Karpas-422 (cell line): Measurements from ENCODE around the gene WDR17. TPM values are rescaled to one million over a fixed set of nuclear protein-coding genes. Genes with fewer than 3 reads are reported as not detected.

Experiments
- DNase-seq: peaks from one replicate; pipeline ENCODE4 v3.0.0-alpha.2; 2015
- H2AFZ ChIP-seq: fragments of 200-600 bp; sonication (generic); 2 replicates; pipeline ENCODE4 v1.6.1; 2014; ENCODE audit warnings: antibody characterized with exemption, low read length, mixed read lengths
- H3K27ac ChIP-seq: fragments of 200-600 bp; sonication (generic); 2 replicates; pipeline ENCODE4 v1.5.1; 2014; ENCODE audit warnings: mild to moderate bottlenecking, low read length, moderate library complexity
- H3K27me3 ChIP-seq: fragments of 200-600 bp; sonication (generic); 2 replicates; pipeline ENCODE4 v1.6.1; 2014; ENCODE audit warnings: low read length, mixed read lengths
- H3K36me3 ChIP-seq: fragments of 200-600 bp; sonication (generic); 2 replicates; pipeline ENCODE4 v1.6.1; 2014; ENCODE audit warnings: low read length, mixed read lengths; ENCODE audit not compliant: insufficient read depth
- H3K4me1 ChIP-seq: fragments of 200-600 bp; sonication (generic); 2 replicates; pipeline ENCODE4 v1.6.1; 2014; ENCODE audit warnings: mild to moderate bottlenecking, low read length, mixed read lengths
- H3K4me2 ChIP-seq: fragments of 200-600 bp; sonication (generic); 2 replicates; pipeline ENCODE4 v1.6.1; 2014; ENCODE audit warnings: low read length, low read depth, mild to moderate bottlenecking; ENCODE audit not compliant: poor library complexity, severe bottlenecking
- H3K4me3 ChIP-seq: fragments of 200-600 bp; sonication (generic); 2 replicates; pipeline ENCODE4 v1.5.1; 2014; ENCODE audit warnings: mild to moderate bottlenecking, antibody characterized with exemption, low read length, mixed read lengths
- H3K79me2 ChIP-seq: fragments of 200-600 bp; sonication (generic); 2 replicates; pipeline ENCODE4 v1.6.1; 2014; ENCODE audit warnings: mild to moderate bottlenecking, low read length, mixed read lengths
- H3K9ac ChIP-seq: fragments of 200-600 bp; sonication (generic); 2 replicates; pipeline ENCODE4 v1.6.0; 2014; ENCODE audit warnings: low read length
- H3K9me2 ChIP-seq: fragments of 200-600 bp; sonication (generic), shearing (Covaris generic); replicated peaks from 2 replicates; pipeline ENCODE4 v1.6.0; 2014; ENCODE audit warnings: mild to moderate bottlenecking, low read length, moderate library complexity; ENCODE audit not compliant: insufficient read depth
- H3K9me3 ChIP-seq: fragments of 300-700, 200-600 bp; sonication (generic); 2 replicates; pipeline ENCODE4 v1.6.1; 2014; ENCODE audit warnings: low read length, mixed read lengths
- H4K20me1 ChIP-seq: fragments of 200-600 bp; sonication (generic); 2 replicates; pipeline ENCODE4 v1.6.1; 2014; ENCODE audit warnings: mild to moderate bottlenecking, antibody characterized with exemption, low read length, low read depth; ENCODE audit not compliant: insufficient read depth
- total RNA-seq: library from RNA; depleted of rRNA; stranded (reverse); fragments of >200 nt; shearing (Covaris generic); gene quantifications from 2 replicates; pipeline ENCODE4 v1.2.3, GENCODE V29; 2014; ENCODE audit warnings: low replicate concordance

WDR17 gene
- total RNA-seq, 1 experiment from 2014 or later: 3.8 TPM

DNA sequence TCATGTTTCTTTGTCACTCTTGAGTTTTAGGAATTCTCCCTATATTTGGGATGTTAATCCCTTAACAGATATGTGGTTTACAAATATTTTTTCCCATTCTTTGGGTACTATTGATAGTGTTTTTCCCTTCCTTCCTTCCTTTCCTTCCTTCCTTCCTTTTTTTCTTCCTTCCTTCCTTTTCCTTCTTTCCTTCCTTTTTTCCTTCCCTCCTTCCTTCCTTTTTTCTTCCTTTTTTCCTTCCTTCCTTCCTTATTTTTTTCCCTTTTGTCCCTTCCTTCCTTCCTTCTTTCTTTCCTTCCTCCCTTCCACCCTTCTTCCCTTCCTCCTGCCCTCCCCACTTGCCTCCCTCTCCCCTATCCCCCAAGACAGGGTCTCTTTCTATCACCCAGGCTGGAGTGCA, 42.1 kb downstream of the WDR17 start:
- DNase-seq: no peak
- Histone ChIP-seq H3K27me3 (no peaks in the 10 kb centered on the region), H3K9me2 (no peaks in the 10 kb centered on the region), H3K79me2 (no peaks in the 10 kb centered on the region), H3K9ac (no peak overlapping the region), H2AFZ (no peak overlapping the region), H3K36me3 (no peaks in the 10 kb centered on the region), H3K4me2 (no peak overlapping the region), H4K20me1 (no peaks in the 10 kb centered on the region), H3K4me1 (no peaks in the 10 kb centered on the region), H3K27ac (no peak overlapping the region), H3K9me3 (no peaks in the 10 kb centered on the region), H3K4me3 (no peak overlapping the region)

DNA sequence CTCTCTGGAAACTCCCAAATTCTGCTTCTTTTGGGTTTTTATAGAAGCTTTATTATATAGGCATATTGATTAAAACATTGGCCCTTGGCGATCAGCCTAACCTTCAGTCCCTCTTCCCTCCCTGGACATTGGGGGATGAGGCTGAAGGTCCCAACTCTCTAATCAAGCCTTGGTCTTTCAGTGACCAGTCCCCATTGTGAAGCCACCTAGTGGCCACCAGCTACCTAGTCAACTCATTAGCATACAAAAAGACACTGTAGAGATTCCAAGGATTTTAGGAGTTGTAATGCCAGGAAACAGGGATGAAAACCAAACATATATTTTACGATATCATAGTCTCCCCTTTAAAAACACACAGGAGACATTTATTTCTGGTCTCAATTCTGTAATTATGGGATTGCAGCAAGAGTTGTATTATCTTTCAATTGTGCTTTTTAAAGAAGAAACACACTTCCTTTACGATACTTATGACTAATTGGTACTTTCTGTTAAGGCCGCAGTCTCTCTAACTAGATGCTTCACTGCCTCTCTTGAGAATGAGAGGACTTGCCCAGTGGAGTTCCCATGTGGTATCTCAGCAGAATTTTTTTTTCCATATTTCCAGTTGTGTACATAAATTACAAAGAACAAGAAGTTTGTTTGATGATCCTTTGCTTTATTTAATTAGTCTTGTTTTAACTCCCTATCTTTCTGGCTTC, 58.2 kb downstream of the WDR17 start:
- no peaks in the 10 kb centered on the region for H3K9me3 ChIP-seq
- H4K20me1 ChIP-seq: no peaks in the 10 kb centered on the region
- H3K4me2 ChIP-seq: no peak overlapping the region
- no peaks in the 10 kb centered on the region for H3K79me2 ChIP-seq
- no peak for DNase-seq
- no peak overlapping the region for H3K9ac ChIP-seq
- no peaks in the 10 kb centered on the region for H3K36me3 ChIP-seq
- no peaks in the 10 kb centered on the region for H3K27me3 ChIP-seq
- no peak overlapping the region for H2AFZ ChIP-seq
- no peak overlapping the region for H3K4me3 ChIP-seq
- H3K9me2 ChIP-seq: no peaks in the 10 kb centered on the region
- no peaks in the 10 kb centered on the region for H3K4me1 ChIP-seq
- H3K27ac ChIP-seq: no peak overlapping the region

DNA sequence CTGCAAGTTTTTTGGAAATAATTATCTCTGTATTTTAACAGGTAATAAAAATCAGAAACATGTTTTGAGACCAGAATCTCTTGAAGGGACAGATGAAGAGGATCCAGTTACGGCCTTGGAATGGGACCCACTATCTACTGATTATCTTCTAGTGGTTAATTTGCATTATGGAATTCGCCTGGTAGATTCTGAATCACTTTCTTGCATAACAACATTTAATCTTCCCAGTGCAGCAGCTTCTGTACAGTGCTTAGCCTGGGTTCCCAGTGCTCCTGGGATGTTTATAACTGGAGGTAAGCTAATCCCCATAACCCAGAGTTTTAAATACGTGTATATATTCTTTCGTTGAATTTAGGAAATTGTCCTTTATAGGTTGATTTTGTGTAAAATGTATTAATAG, 59.4 kb downstream of the WDR17 start:
- Histone ChIP-seq H3K27me3 (no peaks in the 10 kb centered on the region), H2AFZ (no peak overlapping the region), H3K4me2 (no peak overlapping the region), H3K4me3 (no peak overlapping the region), H3K9me3 (no peaks in the 10 kb centered on the region), H3K27ac (no peak overlapping the region), H3K36me3 (no peaks in the 10 kb centered on the region), H3K4me1 (no peaks in the 10 kb centered on the region), H3K9me2 (no peaks in the 10 kb centered on the region), H4K20me1 (no peaks in the 10 kb centered on the region), H3K9ac (no peak overlapping the region), H3K79me2 (no peaks in the 10 kb centered on the region)
- no peak for DNase-seq

DNA sequence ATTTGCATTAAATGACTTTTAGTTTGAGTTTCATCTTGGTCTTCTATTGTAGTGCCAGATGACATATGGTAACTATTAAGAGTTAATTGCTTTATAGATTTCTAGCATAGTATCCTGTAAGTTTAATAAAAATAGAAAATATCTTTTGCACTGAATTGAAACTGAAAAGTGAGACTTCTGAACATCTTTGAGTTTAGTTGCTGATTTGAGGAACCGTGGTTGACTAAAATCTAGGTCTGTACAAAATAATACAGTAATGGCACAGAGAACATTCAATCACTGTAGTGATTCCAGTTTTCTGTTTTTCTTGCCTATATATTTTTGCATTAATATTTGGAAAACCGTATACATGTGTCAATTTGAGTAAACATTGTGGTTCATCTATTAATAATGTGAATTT, 69.0 kb downstream of the WDR17 start:
- no peaks in the 10 kb centered on the region for H3K27me3 ChIP-seq
- DNase-seq: no peak
- no peak overlapping the region for H2AFZ ChIP-seq
- H3K36me3 ChIP-seq: no peaks in the 10 kb centered on the region
- no peaks in the 10 kb centered on the region for H3K79me2 ChIP-seq
- H3K9me3 ChIP-seq: no peaks in the 10 kb centered on the region
- no peak overlapping the region for H3K4me2 ChIP-seq
- no peak overlapping the region for H3K9ac ChIP-seq
- no peaks in the 10 kb centered on the region for H3K4me1 ChIP-seq
- no peak overlapping the region for H3K4me3 ChIP-seq
- H3K9me2 ChIP-seq: no peaks in the 10 kb centered on the region
- no peaks in the 10 kb centered on the region for H4K20me1 ChIP-seq
- H3K27ac ChIP-seq: no peak overlapping the region

DNA sequence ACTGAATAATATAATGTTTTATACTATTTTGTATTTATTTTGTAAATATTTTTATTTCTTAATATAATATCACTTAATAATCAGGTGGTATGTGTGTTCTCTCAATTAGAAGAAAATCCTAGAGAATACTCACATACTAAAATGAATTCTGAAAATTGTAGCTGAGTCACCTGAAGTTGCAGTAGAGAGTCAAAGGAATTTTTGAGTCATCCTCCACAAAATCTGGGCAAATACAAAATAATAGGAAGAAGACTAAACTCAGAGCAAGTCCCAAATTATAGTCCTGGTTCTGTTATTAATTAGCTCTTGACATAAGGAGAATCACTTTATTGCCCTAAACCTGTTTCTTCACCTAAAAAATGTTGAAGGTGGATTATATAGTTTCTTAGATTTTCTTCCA, 72.0 kb downstream of the WDR17 start:
- Histone ChIP-seq H3K27ac (no peak overlapping the region), H3K9me3 (no peaks in the 10 kb centered on the region), H3K9ac (no peak overlapping the region), H3K9me2 (no peaks in the 10 kb centered on the region), H3K4me1 (no peaks in the 10 kb centered on the region), H3K27me3 (no peaks in the 10 kb centered on the region), H3K4me2 (no peak overlapping the region), H3K4me3 (no peak overlapping the region), H3K36me3 (no peaks in the 10 kb centered on the region), H4K20me1 (no peaks in the 10 kb centered on the region), H2AFZ (no peak overlapping the region), H3K79me2 (no peaks in the 10 kb centered on the region)
- no peak for DNase-seq

DNA sequence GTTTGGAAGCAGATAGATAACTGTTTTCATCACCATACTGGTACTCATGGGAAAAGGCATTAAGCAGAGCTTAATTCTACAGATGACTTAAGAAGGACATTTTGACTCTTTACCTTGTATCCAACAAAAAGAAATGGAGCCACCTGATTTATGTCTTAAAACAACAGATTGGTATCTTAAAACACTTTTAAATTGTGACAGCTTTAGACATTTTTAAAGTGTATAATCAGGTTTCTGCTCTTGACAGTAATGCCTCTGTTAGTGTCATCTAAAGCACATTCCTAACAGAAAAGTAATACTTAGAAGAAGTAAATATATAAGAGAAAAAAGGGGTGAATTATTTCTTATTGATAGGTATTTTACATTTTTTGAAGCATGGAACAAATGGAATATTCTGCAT, 73.9 kb downstream of the WDR17 start:
- no peak overlapping the region for H3K4me2 ChIP-seq
- no peaks in the 10 kb centered on the region for H3K36me3 ChIP-seq
- H2AFZ ChIP-seq: no peak overlapping the region
- no peak overlapping the region for H3K9ac ChIP-seq
- no peaks in the 10 kb centered on the region for H4K20me1 ChIP-seq
- no peaks in the 10 kb centered on the region for H3K27me3 ChIP-seq
- no peak for DNase-seq
- no peaks in the 10 kb centered on the region for H3K9me2 ChIP-seq
- no peak overlapping the region for H3K4me3 ChIP-seq
- no peaks in the 10 kb centered on the region for H3K9me3 ChIP-seq
- H3K27ac ChIP-seq: no peak overlapping the region
- H3K4me1 ChIP-seq: no peaks in the 10 kb centered on the region
- H3K79me2 ChIP-seq: no peaks in the 10 kb centered on the region

DNA sequence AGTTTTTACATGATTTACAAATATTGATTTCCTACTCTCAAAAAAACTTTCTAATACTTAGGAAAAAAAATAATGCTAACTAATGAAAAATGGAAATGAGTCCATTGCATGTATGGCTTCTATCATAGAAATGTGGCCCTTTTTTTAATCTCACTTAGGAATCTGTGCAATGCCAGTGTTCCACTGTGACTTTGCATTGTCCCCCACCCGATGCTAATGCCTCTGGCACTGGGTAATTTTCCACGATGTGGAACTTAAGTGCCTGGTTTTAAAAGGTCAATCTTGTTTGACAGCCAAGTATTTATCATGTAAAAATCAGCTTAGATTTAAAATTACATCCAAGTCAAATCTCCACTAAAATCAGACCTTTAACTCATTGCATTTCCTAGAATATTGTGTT, 76.6 kb downstream of the WDR17 start:
- Histone ChIP-seq H3K36me3 (no peaks in the 10 kb centered on the region), H3K9ac (no peak overlapping the region), H3K4me2 (no peak overlapping the region), H2AFZ (no peak overlapping the region), H3K4me1 (no peaks in the 10 kb centered on the region), H3K27ac (no peak overlapping the region), H3K27me3 (no peaks in the 10 kb centered on the region), H3K79me2 (no peaks in the 10 kb centered on the region), H4K20me1 (no peaks in the 10 kb centered on the region), H3K4me3 (no peak overlapping the region), H3K9me3 (no peaks in the 10 kb centered on the region), H3K9me2 (no peaks in the 10 kb centered on the region)
- no peak for DNase-seq

DNA sequence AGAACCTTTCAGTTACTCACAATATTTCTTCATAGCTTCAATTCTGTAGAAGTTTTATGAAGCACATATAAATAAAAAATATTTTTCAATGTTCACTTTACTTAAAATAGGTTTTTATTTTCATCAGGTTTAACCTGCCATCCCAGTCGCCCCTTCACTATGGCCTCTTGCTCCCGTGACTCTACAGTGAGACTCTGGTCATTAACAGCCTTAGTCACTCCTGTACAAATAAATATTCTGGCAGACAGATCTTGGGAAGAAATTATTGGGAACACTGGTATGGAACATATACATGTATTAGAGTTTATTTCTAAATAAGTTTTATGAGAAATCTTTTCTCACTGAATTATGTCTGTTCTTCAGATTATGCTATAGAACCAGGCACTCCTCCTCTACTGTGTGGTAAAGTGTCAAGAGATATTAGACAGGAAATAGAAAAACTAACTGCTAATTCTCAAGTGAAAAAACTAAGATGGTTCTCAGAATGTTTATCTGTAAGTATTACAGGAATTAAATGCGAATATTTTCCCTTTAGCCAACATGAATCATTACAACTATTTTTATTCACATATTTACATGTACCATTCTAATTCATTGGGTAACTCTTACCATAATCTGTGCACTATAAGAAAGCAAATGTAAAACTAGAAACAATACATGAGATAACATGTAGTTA, 84.2 kb downstream of the WDR17 start:
- no peak overlapping the region for H3K9ac ChIP-seq
- H3K27me3 ChIP-seq: no peaks in the 10 kb centered on the region
- no peaks in the 10 kb centered on the region for H3K9me2 ChIP-seq
- DNase-seq: no peak
- H3K36me3 ChIP-seq: no peaks in the 10 kb centered on the region
- H3K9me3 ChIP-seq: no peaks in the 10 kb centered on the region
- peak overlapping the region; percentile 19 for H3K4me2 ChIP-seq
- no peak overlapping the region for H3K27ac ChIP-seq
- no peaks in the 10 kb centered on the region for H4K20me1 ChIP-seq
- H2AFZ ChIP-seq: no peak overlapping the region
- no peaks in the 10 kb centered on the region for H3K79me2 ChIP-seq
- peaks cover 15% of the 10 kb centered on the region for H3K4me1 ChIP-seq
- H3K4me3 ChIP-seq: no peak overlapping the region
